B cell (primary cell): ENCODE data around the gene SLCO4C1.

Experiments
- EZH2 ChIP-seq: IDR thresholded peaks from 2 replicates; pipeline ENCODE4 v1.6.1; 2012; ENCODE audit warnings: borderline replicate concordance, low read depth, mild to moderate bottlenecking, moderate library complexity, low read length; ENCODE audit not compliant: insufficient read depth, poor library complexity, severe bottlenecking
- TF ChIP-seq, protein P1 (sequence below): fragments of 200-600 bp; IDR thresholded peaks from one replicate; pipeline ENCODE4 v1.8.0; 2022; ENCODE audit warnings: antibody characterized with exemption, mild to moderate bottlenecking

DNA sequence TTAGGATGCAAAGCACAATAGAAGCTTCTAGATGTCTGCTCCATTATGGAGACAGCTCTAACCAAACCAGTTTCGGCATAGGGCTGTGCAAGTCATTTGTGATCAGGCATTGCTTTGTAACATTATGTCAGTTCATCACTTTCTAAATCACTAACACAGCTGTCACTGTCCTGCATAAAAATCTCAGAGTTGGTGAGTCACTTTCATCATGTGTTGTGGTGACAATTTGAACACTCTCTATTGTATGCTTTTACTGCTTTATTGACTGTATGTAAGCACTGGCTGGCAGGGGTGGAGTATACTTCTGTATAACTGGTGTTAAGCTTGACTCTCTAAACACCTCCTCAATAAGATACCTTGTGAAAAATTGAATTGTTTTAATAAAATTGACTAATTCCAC, 77.9 kb downstream of the SLCO4C1 start:
- TF ChIP-seq, protein P1, sequence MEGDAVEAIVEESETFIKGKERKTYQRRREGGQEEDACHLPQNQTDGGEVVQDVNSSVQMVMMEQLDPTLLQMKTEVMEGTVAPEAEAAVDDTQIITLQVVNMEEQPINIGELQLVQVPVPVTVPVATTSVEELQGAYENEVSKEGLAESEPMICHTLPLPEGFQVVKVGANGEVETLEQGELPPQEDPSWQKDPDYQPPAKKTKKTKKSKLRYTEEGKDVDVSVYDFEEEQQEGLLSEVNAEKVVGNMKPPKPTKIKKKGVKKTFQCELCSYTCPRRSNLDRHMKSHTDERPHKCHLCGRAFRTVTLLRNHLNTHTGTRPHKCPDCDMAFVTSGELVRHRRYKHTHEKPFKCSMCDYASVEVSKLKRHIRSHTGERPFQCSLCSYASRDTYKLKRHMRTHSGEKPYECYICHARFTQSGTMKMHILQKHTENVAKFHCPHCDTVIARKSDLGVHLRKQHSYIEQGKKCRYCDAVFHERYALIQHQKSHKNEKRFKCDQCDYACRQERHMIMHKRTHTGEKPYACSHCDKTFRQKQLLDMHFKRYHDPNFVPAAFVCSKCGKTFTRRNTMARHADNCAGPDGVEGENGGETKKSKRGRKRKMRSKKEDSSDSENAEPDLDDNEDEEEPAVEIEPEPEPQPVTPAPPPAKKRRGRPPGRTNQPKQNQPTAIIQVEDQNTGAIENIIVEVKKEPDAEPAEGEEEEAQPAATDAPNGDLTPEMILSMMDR: no peak
- no peak for TF ChIP-seq EZH2
